ENCODE data around the gene RPS19. TPM values are rescaled to one million over a fixed set of nuclear protein-coding genes. Genes with fewer than 3 reads are reported as not detected.

Gene RPS19
- polyA plus RNA-seq, 1 donor from 2014 or later: 783 TPM

DNA sequence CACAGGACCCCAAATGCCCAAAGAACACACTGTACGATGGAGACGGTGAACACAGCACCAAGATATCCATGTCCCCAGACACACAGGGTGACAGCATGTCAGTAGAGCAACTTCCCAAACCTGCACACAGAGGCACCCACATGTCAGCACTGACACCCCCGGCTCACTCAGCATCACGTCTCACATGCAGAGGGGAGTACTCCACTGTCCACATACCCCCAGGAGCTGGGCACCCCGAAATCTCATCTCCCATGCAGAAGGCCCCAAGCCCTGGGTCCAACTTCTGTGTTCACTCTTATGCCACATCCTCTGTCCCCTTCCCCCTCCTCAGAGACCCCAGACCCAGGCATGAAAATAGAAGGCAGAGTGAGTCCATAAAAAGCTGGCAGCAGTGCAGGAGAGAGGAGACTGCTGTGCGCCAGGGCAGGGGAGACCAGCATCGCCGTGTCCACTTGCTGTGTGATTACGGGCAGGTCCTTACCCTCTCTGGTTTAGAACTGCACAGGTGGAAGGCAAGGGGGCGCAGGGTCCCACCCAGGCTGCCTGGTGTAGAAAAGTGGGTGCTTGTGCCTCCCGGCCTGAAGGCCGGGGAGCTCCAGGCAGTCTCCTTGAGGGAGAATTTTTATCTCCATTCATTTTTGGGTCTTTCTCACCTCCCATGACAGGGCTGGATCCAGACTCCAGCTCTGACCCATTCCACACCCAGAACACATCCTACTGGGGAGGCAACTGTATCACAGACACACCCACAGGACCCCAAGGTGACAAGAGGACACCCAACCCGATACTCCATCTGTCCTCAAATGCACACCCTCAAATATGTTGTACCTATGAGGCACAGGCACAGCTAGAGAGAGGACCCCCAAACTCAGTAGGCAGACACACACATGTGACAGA is 51.2 kb downstream of the RPS19 start:
- Histone ChIP-seq H3K4me3 (ENCODE audit: low read length) (no peak overlapping the region), H3K79me2 (replicated peaks; ENCODE audit: insufficient read depth, low read length) (no peaks in the 10 kb centered on the region), H3K9me3 (ENCODE audit: low read length) (no peaks in the 10 kb centered on the region), H3K4me2 (ENCODE audit: low read length) (no peak overlapping the region), H3K9me2 (ENCODE audit: insufficient read depth, low read length) (no peaks in the 10 kb centered on the region), H3K36me3 (ENCODE audit: insufficient read depth, low read length) (no peaks in the 10 kb centered on the region), H3K9ac (ENCODE audit: low read length) (no peak overlapping the region), H2AFZ (ENCODE audit: low read depth, low read length) (no peak overlapping the region), H3F3A (ENCODE audit: insufficient read depth, low read length, poor library complexity, severe bottlenecking) (no peaks in the 10 kb centered on the region), H3K27ac (ENCODE audit: low read length) (no peak overlapping the region), H4K20me1 (ENCODE audit: insufficient read depth) (no peaks in the 10 kb centered on the region), H3K27me3 (ENCODE audit: insufficient read depth, low read depth, low read length) (peaks cover 56% of the 10 kb centered on the region)
- TF ChIP-seq EP300 (conservative IDR thresholded peaks at IDR 0.05; ENCODE audit: poor library complexity, severe bottlenecking): no peak
- no peak for TF ChIP-seq CTCF (IDR thresholded peaks at IDR 0.05; ENCODE audit: poor library complexity, severe bottlenecking)
- no peak for TF ChIP-seq MXI1 (conservative IDR thresholded peaks at IDR 0.05; ENCODE audit: poor library complexity, severe bottlenecking)
- no peak for TF ChIP-seq POLR2AphosphoS5 (IDR thresholded peaks at IDR 0.05)
- no peak for TF ChIP-seq SMC3 (conservative IDR thresholded peaks at IDR 0.05; ENCODE audit: poor library complexity)
- no peak for TF ChIP-seq RAD21 (conservative IDR thresholded peaks at IDR 0.05)
- no peak for TF ChIP-seq TAF1 (IDR thresholded peaks at IDR 0.05; ENCODE audit: low read depth)
- TF ChIP-seq REST (IDR thresholded peaks at IDR 0.05; ENCODE audit: borderline replicate concordance): no peak
- TF ChIP-seq EZH2 (IDR thresholded peaks at IDR 0.05; ENCODE audit: borderline replicate concordance, insufficient read depth, low read length, poor library complexity, severe bottlenecking): no peak

GRCh38 chr19:41911889-41912731 is 52.1 kb downstream of the RPS19 start:
- no peaks in the 10 kb centered on the region for H3K9me3 ChIP-seq (ENCODE audit: low read length)
- no peak overlapping the region for H3K9ac ChIP-seq (ENCODE audit: low read length)
- H3K27me3 ChIP-seq (ENCODE audit: insufficient read depth, low read depth, low read length): peaks cover 65% of the 10 kb centered on the region
- H3K79me2 ChIP-seq (replicated peaks; ENCODE audit: insufficient read depth, low read length): no peaks in the 10 kb centered on the region
- H3K27ac ChIP-seq (ENCODE audit: low read length): no peak overlapping the region
- H2AFZ ChIP-seq (ENCODE audit: low read depth, low read length): no peak overlapping the region
- H3K36me3 ChIP-seq (ENCODE audit: insufficient read depth, low read length): no peaks in the 10 kb centered on the region
- H3K4me3 ChIP-seq (ENCODE audit: low read length): no peak overlapping the region
- no peak for TF ChIP-seq POLR2AphosphoS5 (IDR thresholded peaks at IDR 0.05)
- no peak for TF ChIP-seq REST (IDR thresholded peaks at IDR 0.05; ENCODE audit: borderline replicate concordance)
- TF ChIP-seq TAF1 (IDR thresholded peaks at IDR 0.05; ENCODE audit: low read depth): no peak
- no peak for TF ChIP-seq MXI1 (conservative IDR thresholded peaks at IDR 0.05; ENCODE audit: poor library complexity, severe bottlenecking)
- no peak for TF ChIP-seq RAD21 (conservative IDR thresholded peaks at IDR 0.05)
- no peak for TF ChIP-seq CTCF (IDR thresholded peaks at IDR 0.05; ENCODE audit: poor library complexity, severe bottlenecking)
- no peak for TF ChIP-seq SMC3 (conservative IDR thresholded peaks at IDR 0.05; ENCODE audit: poor library complexity)
- no peak for TF ChIP-seq EP300 (conservative IDR thresholded peaks at IDR 0.05; ENCODE audit: poor library complexity, severe bottlenecking)
- no peak for TF ChIP-seq EZH2 (IDR thresholded peaks at IDR 0.05; ENCODE audit: borderline replicate concordance, insufficient read depth, low read length, poor library complexity, severe bottlenecking)
- no peaks in the 10 kb centered on the region for H4K20me1 ChIP-seq (ENCODE audit: insufficient read depth)
- no peak overlapping the region for H3K4me2 ChIP-seq (ENCODE audit: low read length)
- no peaks in the 10 kb centered on the region for H3F3A ChIP-seq (ENCODE audit: insufficient read depth, low read length, poor library complexity, severe bottlenecking)
- H3K9me2 ChIP-seq (ENCODE audit: insufficient read depth, low read length): no peaks in the 10 kb centered on the region
